GM10847 (cell line): ENCODE data around the gene HUS1.

Experiments used
- POLR2A ChIP-seq: IDR thresholded peaks from 2 replicates; pipeline ENCODE4 v1.6.1; 2011; ENCODE audit not compliant: insufficient read length; ENCODE audit errors: extremely low read depth

The HUS1 gene

GRCh38 chr7:47938574-47939165 is 40.7 kb downstream of the HUS1 start:
- no peak for TF ChIP-seq POLR2A

GRCh38 chr7:47937711-47938573 is 41.5 kb downstream of the HUS1 start:
- TF ChIP-seq POLR2A, result no peak

- no peak for TF ChIP-seq POLR2A
Observed at GRCh38 chr7:47937065-47937687, 42.2 kb downstream of the HUS1 start.

DNA sequence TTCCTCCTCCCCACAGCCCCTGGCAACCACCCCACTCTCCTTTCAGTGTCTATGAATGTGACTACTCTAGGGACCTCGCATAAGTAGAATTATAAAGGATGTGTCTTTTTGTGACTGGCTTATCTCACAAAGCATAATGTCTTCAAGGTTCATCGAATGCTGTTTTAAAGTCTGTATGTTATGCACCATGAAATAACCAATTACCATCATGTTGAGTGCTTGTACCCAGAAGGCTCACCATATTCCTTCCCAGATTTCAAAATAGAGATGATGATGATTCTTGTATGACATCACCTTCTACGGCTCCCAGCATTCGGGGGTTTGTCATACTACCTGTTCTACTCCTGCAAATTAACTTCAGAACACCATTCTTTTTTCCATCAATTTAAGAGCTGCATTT is 43.1 kb downstream of the HUS1 start:
- no peak for TF ChIP-seq POLR2A

DNA sequence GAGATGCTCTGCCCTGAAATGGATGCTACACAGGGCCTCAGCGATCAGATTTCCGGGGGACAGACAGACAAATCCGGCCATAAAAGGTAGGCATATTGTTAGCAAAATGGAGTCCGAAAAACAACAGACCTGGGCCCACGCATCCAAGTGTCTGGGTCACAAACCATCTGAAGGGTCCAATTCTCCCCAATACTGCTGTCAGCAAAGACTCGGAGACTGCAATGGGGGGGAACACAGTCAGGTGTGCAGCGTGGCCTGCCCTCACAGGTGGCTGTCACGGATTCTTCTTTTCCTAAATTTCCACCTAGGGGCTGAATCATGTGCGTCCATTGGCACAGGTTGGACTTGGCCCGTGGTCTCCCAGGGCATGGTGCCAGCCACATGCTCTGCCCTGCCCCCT is 44.1 kb downstream of the HUS1 start:
- TF ChIP-seq POLR2A, result no peak

GRCh38 chr7:47934831-47935230 is 44.6 kb downstream of the HUS1 start:
- TF ChIP-seq POLR2A, result no peak

DNA sequence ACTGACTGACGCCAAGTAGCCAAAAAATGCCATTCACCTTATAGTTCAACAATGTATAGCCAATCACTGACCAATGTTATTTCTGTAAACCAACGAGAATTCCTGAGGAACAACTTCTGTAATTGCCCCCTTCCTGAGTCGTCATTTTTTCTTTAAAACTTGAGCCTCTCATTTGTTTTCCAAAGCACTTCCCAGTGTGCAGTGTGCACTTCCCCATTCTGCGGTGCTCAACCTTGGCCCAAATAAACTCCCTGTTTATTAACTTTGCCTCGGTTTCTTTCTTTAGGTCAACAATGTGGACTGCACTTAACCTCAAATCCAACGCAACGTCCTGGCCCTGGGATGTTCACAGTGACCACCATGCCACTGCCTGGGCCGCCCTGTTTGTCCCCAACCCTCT is 46.2 kb downstream of the HUS1 start:
- TF ChIP-seq POLR2A, result no peak

DNA sequence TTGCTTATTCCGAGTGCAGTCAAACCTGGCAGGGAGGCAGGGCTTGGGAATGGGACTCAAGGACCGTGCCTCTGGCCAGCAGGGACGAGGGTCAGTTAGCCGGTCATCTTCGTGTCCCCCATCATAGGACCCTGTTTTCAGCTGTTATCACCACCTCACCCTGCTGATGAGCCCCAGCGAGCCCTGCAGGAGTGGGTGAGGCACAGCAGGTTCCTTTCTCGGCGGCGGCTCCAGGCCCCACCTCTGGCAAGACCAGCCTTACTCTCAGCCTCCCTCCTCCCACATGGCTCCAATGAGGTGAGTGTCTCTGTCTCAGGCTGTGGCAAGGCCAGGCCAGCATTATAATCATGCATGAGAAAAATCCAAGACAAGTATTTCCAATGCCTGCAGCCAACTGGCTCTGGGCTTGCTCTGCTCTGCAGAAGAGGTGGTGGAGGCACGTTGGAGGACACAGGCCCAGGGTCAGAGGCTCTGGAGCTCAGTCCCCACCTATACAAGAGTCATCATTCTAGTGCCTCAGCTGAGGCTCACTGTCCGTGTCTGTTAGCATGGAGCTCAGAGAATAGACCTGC is 46.9 kb downstream of the HUS1 start:
- no peak for TF ChIP-seq POLR2A

- no peak for TF ChIP-seq POLR2A
Observed at GRCh38 chr7:47932016-47932415, 47.4 kb downstream of the HUS1 start.

GRCh38 chr7:47931005-47932004 is 48.1 kb downstream of the HUS1 start:
- TF ChIP-seq POLR2A, result no peak

GRCh38 chr7:47924266-47924665 is 55.1 kb downstream of the HUS1 start:
- no peak for TF ChIP-seq POLR2A

DNA sequence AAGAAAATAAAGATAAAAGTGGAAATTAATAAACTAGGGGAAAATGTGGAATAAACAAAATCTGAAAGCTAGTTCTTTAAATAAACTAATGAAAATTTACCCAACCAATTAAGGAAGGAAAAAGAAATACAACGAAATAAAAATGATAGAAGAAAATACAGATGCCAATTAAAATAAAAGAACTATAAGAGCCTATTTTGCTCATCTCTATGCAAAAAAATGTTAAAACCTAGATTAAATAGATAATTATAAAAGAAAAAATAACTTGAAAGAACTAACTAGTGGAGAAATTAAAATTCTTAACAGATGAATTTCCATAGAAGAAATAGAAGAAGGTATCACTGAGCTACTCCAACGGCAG is 63.8 kb downstream of the HUS1 start:
- no peak for TF ChIP-seq POLR2A

- no peak for TF ChIP-seq POLR2A
Observed at GRCh38 chr7:47914717-47915615, 64.4 kb downstream of the HUS1 start.
